ENCODE data around the gene PTRHD1.
"Not testable (repeated sequence)": the region's sequence is repeated elsewhere in the genome, so short reads cannot be mapped to it uniquely, and the experiment has no call there.

PTRHD1 gene

DNA sequence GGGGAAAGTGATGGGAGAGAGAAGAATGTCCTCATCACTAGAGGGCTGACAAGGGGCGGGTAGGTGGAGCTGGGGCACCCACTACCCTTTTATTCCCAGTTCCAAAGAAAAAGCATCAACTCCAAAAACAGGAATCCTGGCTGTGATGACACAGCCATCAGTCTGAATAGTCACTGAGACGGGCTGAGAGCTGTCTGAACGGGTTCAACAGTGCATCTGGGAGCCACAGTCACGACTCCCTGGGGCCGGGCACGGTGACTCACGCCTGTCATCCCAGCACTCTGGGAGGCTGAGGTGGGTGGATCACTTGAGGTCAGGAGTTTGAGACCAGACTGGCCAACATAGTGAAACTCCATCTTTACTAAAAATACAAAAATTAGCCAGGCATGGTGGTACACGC, 42.2 kb upstream of the PTRHD1 start:
- not testable (repeated sequence) for H3K9ac ChIP-seq (ENCODE audit: low read length in 2 of 2); H3K36me3 ChIP-seq (ENCODE audit: control insufficient read depth in 2 of 2, insufficient read depth in 2 of 2, low read length in 2 of 2); H3K27ac ChIP-seq (ENCODE audit: low read length); H3K27me3 ChIP-seq (ENCODE audit: control insufficient read depth in 1 of 2, insufficient read depth in 2 of 2, low read length in 2 of 2); H3K4me3 ChIP-seq (ENCODE audit: low read length in 2 of 2); H3K9me3 ChIP-seq (ENCODE audit: control insufficient read depth in 2 of 2, low read length in 2 of 2); H3K4me1 ChIP-seq (ENCODE audit: control insufficient read depth, insufficient read depth, low read length)

DNA sequence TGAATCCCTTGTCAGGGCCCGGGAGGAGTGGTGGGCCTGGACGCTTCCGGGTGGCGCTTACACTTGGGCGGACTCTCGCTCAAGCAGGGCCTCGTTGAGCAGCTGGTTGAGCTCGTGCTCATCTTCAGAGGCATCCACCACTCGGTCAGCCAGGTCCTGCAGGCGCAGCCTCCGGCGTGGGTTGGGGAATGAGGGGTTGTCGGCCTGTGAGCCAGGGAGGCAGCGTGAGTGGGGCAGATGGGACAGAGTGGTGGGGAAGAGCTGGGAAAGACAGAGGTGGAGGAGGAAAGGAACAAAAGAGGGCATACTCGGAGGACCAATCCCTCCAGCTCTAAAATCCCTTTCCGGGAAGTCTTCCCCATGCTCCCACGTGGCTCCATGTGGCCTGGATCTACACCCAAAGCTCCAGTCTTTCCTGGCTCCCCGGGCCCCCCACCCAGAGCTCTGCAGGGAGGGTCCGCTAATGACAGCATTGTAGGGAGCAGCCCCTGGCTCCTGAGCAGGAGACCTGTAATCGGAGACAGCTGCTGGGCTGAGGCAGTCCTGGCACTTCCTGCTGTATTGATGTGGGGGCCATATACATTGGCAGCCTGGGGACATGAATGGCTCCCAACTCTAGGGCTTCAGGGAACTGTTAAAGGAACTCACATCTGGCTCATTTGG, 41.7 kb upstream of the PTRHD1 start:
- Histone ChIP-seq H3K9ac (ENCODE audit: low read length in 2 of 2) (no peak overlapping the region), H3K4me1 (ENCODE audit: control insufficient read depth, insufficient read depth, low read length) (no peaks in the 10 kb centered on the region), H3K27ac (ENCODE audit: low read length) (no peak overlapping the region), H3K27me3 (ENCODE audit: control insufficient read depth in 1 of 2, insufficient read depth in 2 of 2, low read length in 2 of 2) (no peaks in the 10 kb centered on the region), H3K36me3 (ENCODE audit: control insufficient read depth in 2 of 2, insufficient read depth in 2 of 2, low read length in 2 of 2) (peaks cover 3 to 7% of the 10 kb centered on the region in 2 donors), H3K4me3 (ENCODE audit: low read length in 2 of 2) (no peak overlapping the region), H3K9me3 (ENCODE audit: control insufficient read depth in 2 of 2, low read length in 2 of 2) (no peaks in the 10 kb centered on the region)

DNA sequence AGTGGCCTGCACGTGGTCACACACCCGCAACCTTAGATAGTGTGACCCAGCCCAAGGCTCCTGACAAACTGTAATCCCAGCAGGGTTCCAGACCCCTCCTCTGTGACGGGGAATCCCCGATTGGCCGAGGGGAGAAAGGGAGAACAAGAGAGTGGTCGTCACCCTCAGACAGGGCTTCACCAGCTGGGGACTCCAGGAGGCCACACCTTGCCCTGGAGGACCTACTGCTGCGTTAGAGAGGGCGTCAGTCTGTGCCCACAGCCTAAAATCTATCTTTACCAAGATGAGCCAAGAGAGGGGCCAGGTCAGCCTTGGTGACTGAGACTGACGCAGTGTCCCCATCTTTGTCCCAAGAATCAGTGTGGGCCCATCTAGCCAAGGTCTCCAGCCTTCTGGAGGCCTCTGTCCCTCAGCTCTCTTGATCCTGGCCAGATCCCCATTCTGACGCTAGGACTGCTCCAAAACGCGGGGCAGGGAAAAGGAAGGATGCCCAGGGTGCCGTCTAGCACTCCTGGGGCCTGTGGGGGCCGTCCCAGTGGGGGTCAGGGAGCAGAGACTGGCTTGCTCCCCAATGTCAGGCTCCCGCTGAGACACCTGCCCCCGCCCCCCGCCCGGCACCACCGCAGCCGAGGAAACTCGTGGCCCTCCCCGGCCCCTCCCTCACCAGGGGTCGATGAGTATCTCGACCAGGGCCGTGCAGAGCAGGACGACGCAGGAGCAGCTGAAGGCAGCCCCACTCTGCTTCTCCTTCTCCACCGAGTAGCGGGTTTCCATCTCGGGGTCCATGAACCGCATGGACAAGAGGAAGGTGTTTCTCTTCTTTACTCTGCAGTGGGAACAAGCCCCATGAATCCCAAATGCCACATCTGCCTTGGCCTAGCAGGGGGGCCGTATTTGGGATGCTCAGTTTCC, 40.9 kb upstream of the PTRHD1 start:
- no peak overlapping the region for H3K9ac ChIP-seq (ENCODE audit: low read length in 2 of 2)

DNA sequence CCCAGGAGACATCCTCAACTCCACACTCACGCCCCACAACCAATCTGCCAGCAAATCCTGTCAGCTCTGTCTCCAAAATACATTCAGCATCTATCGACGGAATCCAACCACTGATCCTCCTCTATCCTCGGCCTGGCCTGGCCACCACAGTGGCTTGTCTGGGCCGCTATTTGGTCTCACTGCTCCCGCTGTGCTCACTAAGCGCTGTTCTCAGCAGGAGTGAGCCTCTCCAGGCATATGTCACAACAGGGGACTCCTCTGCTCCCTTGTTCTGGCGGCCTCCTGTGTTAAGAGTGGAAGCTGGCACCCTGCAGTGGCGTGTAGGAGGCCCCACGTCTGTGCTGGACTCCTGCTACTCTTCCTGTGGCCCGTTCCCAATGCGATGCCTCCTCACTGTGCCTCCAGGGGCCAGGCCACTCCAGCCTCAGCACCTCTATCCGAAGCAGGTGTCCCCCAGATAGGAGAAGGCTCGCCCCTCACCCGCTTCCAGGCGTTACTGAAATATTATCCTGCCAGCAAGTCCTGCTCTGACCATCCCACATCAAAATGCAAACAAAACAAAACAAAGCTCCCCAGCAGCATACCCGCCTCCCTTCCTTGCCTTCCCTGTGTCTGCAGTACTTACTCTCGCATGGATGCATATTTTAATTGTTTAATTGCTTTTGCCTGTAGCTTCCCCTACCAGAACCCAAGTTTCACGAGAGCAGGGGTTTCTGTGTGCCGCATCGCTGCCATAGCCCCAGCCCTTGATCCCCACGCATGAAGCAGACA, 39.9 kb upstream of the PTRHD1 start:
- peaks cover 3 to 7% of the 10 kb centered on the region in 2 donors for H3K36me3 ChIP-seq (ENCODE audit: control insufficient read depth in 2 of 2, insufficient read depth in 2 of 2, low read length in 2 of 2)
- H3K27ac ChIP-seq (ENCODE audit: low read length): no peak overlapping the region

More for the DNA sequence above, 40.9 kb upstream of the PTRHD1 start:
- Histone ChIP-seq H3K27ac (ENCODE audit: low read length) (no peak overlapping the region), H3K4me3 (ENCODE audit: low read length in 2 of 2) (no peak overlapping the region), H3K9me3 (ENCODE audit: control insufficient read depth in 2 of 2, low read length in 2 of 2) (no peaks in the 10 kb centered on the region), H3K36me3 (ENCODE audit: control insufficient read depth in 2 of 2, insufficient read depth in 2 of 2, low read length in 2 of 2) (peaks cover 3 to 7% of the 10 kb centered on the region in 2 donors), H3K4me1 (ENCODE audit: control insufficient read depth, insufficient read depth, low read length) (no peaks in the 10 kb centered on the region), H3K27me3 (ENCODE audit: control insufficient read depth in 1 of 2, insufficient read depth in 2 of 2, low read length in 2 of 2) (no peaks in the 10 kb centered on the region)

DNA sequence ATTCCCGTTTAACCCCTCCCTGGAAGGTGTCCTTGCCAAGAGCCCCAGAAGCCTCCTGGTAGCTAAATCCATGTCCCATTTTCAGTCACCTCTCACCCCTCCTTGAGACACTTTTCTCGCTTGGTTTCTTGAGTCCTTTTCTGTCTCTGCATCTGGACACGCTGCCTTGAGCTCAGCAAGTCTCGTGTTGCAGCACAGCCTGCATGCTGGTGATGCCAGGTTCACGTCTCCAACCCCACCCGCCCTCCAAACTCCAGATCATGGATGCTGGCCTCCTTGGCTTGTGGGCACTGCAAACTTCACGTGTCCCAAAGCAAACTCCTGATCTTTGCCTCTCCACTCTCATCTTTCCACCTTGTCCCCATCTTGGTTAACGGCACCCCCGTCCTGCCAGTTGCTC, 39.3 kb upstream of the PTRHD1 start:
- Histone ChIP-seq H3K27ac (ENCODE audit: low read length) (no peak overlapping the region), H3K4me3 (ENCODE audit: low read length in 2 of 2) (no peak overlapping the region), H3K27me3 (ENCODE audit: control insufficient read depth in 1 of 2, insufficient read depth in 2 of 2, low read length in 2 of 2) (no peaks in the 10 kb centered on the region), H3K4me1 (ENCODE audit: control insufficient read depth, insufficient read depth, low read length) (peaks cover 5% of the 10 kb centered on the region), H3K9ac (ENCODE audit: low read length in 2 of 2) (no peak overlapping the region), H3K36me3 (ENCODE audit: control insufficient read depth in 2 of 2, insufficient read depth in 2 of 2, low read length in 2 of 2) (peaks cover 3 to 7% of the 10 kb centered on the region in 2 donors), H3K9me3 (ENCODE audit: control insufficient read depth in 2 of 2, low read length in 2 of 2) (no peaks in the 10 kb centered on the region)

More for the DNA sequence above, 39.9 kb upstream of the PTRHD1 start:
- no peaks in the 10 kb centered on the region for H3K9me3 ChIP-seq (ENCODE audit: control insufficient read depth in 2 of 2, low read length in 2 of 2)
- no peak overlapping the region for H3K4me3 ChIP-seq (ENCODE audit: low read length in 2 of 2)
- H3K4me1 ChIP-seq (ENCODE audit: control insufficient read depth, insufficient read depth, low read length): no peaks in the 10 kb centered on the region
- H3K27me3 ChIP-seq (ENCODE audit: control insufficient read depth in 1 of 2, insufficient read depth in 2 of 2, low read length in 2 of 2): no peaks in the 10 kb centered on the region
- no peak overlapping the region for H3K9ac ChIP-seq (ENCODE audit: low read length in 2 of 2)

DNA sequence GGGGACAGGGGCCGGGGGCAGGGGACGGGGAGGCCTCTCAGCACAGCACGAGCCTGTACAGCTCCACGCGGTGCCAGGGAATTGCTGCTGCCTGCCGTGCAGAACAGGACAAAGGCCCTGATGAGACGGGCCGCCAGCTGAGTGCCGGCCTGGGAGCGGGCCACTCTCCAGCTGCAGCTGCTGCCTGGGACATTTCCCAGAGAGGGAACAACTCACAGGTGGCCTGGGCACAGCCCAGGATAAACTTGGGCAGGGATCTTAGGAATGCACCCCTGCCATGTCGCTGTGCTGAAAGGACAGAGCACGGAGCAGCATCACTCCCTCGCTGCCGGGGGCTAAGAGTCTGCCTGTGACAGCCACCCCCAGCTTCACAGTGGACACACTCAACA, 38.9 kb upstream of the PTRHD1 start:
- Histone ChIP-seq H3K9me3 (ENCODE audit: control insufficient read depth in 2 of 2, low read length in 2 of 2) (no peaks in the 10 kb centered on the region), H3K36me3 (ENCODE audit: control insufficient read depth in 2 of 2, insufficient read depth in 2 of 2, low read length in 2 of 2) (peaks cover 3 to 7% of the 10 kb centered on the region in 2 donors), H3K9ac (ENCODE audit: low read length in 2 of 2) (no peak overlapping the region), H3K27ac (ENCODE audit: low read length) (no peak overlapping the region), H3K4me3 (ENCODE audit: low read length in 2 of 2) (no peak overlapping the region), H3K27me3 (ENCODE audit: control insufficient read depth in 1 of 2, insufficient read depth in 2 of 2, low read length in 2 of 2) (no peaks in the 10 kb centered on the region), H3K4me1 (ENCODE audit: control insufficient read depth, insufficient read depth, low read length) (peaks cover 9% of the 10 kb centered on the region)

DNA sequence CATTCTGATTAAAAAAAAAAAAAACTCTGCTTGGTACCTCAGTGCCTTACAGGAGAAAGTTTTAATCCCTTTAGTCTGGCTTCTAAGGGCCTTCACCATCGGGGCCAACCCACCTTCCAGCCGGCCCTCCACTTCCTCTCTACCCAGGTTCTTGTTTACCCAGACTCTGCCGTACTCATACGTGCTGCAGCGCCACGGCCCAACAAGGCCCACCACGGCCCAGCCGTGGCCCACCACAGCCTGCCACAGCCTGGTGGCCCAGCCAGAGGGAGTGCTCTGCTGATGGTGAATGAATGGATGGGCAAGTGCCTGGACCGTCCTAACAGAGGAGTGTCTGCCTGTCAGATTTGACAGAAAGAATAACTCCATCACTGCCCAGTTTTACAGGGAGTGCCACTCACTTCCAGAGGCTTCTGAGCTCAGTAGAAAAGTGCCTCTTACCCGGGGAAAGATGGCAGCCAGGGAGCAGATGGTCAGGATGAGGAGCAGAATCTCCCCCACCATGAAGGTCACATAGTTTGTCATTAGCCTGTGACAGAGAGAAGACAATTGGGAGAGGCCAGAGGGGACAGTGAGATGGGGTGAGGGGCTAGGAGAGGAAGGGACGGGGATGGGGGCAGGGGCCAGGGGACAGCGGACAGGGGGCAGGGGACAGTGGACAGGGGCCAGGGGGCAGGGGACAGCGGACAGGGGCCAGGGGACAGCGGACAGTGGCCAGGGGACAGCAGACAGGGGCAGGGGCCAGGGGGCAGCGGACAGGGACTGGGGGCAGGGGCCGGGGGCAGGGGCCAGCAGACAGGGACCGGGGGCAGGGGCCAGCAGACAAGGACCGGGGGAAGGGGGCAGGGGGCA, 38.3 kb upstream of the PTRHD1 start:
- Histone ChIP-seq H3K9ac (ENCODE audit: low read length in 2 of 2) (no peak overlapping the region), H3K27ac (ENCODE audit: low read length) (no peak overlapping the region), H3K27me3 (ENCODE audit: control insufficient read depth in 1 of 2, insufficient read depth in 2 of 2, low read length in 2 of 2) (no peaks in the 10 kb centered on the region), H3K9me3 (ENCODE audit: control insufficient read depth in 2 of 2, low read length in 2 of 2) (no peaks in the 10 kb centered on the region), H3K4me1 (ENCODE audit: control insufficient read depth, insufficient read depth, low read length) (peaks cover 10% of the 10 kb centered on the region), H3K4me3 (ENCODE audit: low read length in 2 of 2) (no peak overlapping the region), H3K36me3 (ENCODE audit: control insufficient read depth in 2 of 2, insufficient read depth in 2 of 2, low read length in 2 of 2) (peaks cover 2 to 7% of the 10 kb centered on the region in 2 donors)

DNA sequence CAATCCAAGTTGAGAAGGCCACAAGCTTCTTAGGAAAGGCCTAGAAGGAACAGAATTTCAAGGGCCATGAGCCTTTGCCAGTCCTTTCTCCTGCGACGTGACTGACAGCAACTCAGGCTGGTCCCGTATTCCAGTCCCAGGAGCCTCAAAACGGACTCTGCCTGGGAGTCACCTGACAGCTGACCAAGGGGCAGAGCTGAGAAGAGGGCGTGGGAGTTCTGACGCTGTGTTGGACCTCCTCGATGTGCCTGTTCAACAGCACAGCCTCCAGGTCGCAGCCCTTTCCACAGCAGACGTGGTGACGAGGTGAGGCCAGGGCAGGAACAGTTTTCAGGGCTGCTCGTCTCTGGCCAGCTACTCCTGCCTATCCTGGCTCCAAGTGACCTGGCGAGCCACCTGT, 37.6 kb upstream of the PTRHD1 start:
- no peak overlapping the region for H3K9ac ChIP-seq (ENCODE audit: low read length in 2 of 2)
- no peak overlapping the region for H3K4me3 ChIP-seq (ENCODE audit: low read length in 2 of 2)
- peaks cover 0 to 5% of the 10 kb centered on the region in 2 donors for H3K36me3 ChIP-seq (ENCODE audit: control insufficient read depth in 2 of 2, insufficient read depth in 2 of 2, low read length in 2 of 2)
- no peaks in the 10 kb centered on the region for H3K27me3 ChIP-seq (ENCODE audit: control insufficient read depth in 1 of 2, insufficient read depth in 2 of 2, low read length in 2 of 2)
- peaks cover 10% of the 10 kb centered on the region for H3K4me1 ChIP-seq (ENCODE audit: control insufficient read depth, insufficient read depth, low read length)
- H3K9me3 ChIP-seq (ENCODE audit: control insufficient read depth in 2 of 2, low read length in 2 of 2): no peaks in the 10 kb centered on the region
- no peak overlapping the region for H3K27ac ChIP-seq (ENCODE audit: low read length)

DNA sequence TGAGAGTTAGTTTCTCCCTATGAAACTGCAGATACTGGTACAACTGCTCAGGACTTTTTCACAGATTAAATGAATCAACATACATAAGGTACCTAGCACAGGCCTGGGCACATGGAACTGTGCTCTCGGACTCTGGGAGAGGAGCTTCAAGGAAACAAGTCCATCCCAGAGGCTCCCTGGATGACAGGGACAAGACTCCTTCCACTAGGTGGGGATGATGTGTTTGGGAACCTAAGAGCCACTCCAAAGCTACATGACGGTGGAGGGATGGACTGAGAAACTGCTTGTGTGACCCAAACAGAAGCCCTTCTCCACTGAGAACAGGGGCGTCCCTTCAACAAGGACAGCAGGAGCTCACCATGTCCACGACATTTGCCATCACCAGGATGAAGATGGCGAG, 37.2 kb upstream of the PTRHD1 start:
- Histone ChIP-seq H3K9ac (ENCODE audit: low read length in 2 of 2) (no peak overlapping the region), H3K27ac (ENCODE audit: low read length) (no peak overlapping the region), H3K9me3 (ENCODE audit: control insufficient read depth in 2 of 2, low read length in 2 of 2) (no peaks in the 10 kb centered on the region), H3K4me1 (ENCODE audit: control insufficient read depth, insufficient read depth, low read length) (peaks cover 10% of the 10 kb centered on the region), H3K27me3 (ENCODE audit: control insufficient read depth in 1 of 2, insufficient read depth in 2 of 2, low read length in 2 of 2) (no peaks in the 10 kb centered on the region), H3K4me3 (ENCODE audit: low read length in 2 of 2) (no peak overlapping the region), H3K36me3 (ENCODE audit: control insufficient read depth in 2 of 2, insufficient read depth in 2 of 2, low read length in 2 of 2) (peaks cover 0 to 4% of the 10 kb centered on the region in 2 donors)

All from stomach smooth muscle (tissue), 2 donors.